SH-SY5Y (cell line): ENCODE results near the gene MLXIP.

Experiments used
- GATA2 ChIP-seq: IDR thresholded peaks from 2 replicates; pipeline ENCODE4 v1.6.1; 2011; ENCODE audit warnings: mild to moderate bottlenecking, low read depth, low read length
- GATA3 ChIP-seq: IDR thresholded peaks from 2 replicates; pipeline ENCODE4 v1.6.1; 2011; ENCODE audit warnings: low read depth, mild to moderate bottlenecking, low read length, moderate library complexity

DNA sequence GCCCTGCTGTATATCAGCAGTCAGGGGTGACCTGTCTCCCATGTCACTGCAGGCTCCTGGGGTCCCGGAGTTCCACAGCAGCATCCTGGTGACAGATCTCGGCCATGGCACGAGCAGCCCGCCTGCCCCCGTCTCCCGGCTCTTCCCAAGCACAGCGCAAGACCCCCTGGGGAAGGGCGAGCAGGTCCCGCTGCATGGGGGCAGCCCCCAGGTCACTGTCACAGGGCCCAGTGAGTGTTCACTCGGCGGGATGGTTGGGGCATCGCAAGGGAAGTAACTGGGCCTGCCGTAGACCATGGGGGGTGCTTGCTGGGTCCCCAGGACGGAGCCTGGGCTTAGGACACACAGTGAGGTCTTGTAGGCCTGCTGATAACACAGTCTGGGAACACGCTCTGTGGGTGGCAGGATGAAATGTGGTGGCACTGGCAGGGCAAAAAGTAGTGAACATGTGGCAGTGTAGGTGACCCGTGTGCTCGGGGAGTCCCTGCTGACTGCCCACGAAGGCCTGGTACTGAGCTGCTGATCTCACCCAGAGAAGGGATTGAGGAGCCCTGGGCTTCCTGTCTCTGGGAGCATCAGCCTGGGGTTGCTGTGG is 57.0 kb downstream of the MLXIP start:
- no peak for TF ChIP-seq GATA3
- TF ChIP-seq GATA2: no peak
